Measurements from ENCODE around the gene SPTLC3. TPM values are rescaled to one million over a fixed set of nuclear protein-coding genes. Genes with fewer than 3 reads are reported as not detected.

SPTLC3 gene
- total RNA-seq, 1 experiment from 2014 or later, result 31.5 TPM

- CTCF ChIA-PET, result no interaction called here
These were observed 12.6 kb downstream of the SPTLC3 start for GRCh38 chr20:13021205-13021970.

GRCh38 chr20:13022401-13023155, 13.8 kb downstream of the SPTLC3 start:
- intact Hi-C loops (cut with micrococcal nuclease; ENCODE audit: unreplicated experiment), result no loop called here
- H3K4me3 Mint-ChIP-seq (ENCODE audit: unreplicated experiment), result no peak overlapping the region
- no peak for TF ChIP-seq CTCF (IDR thresholded peaks at IDR 0.05; ENCODE audit: insufficient read depth in 1 of 2, low read depth in 1 of 2, low read length in 1 of 2, severe bottlenecking in 1 of 2, unreplicated experiment in 1 of 2)
- Histone ChIP-seq H3K27me3 (replicated peaks; ENCODE audit: control insufficient read depth, insufficient read depth, low read length) (no peaks in the 10 kb centered on the region), H3K36me3 (ENCODE audit: control insufficient read depth, insufficient read depth, low read length) (peaks cover 3% of the 10 kb centered on the region), H3K4me3 (ENCODE audit: low read depth, low read length) (no peak overlapping the region), H3K4me1 (no peaks in the 10 kb centered on the region), H3K9me3 (peaks cover 13% of the 10 kb centered on the region)
- H3K36me3 Mint-ChIP-seq (ENCODE audit: insufficient read depth, unreplicated experiment), result peaks cover 30% of the 10 kb centered on the region
- peaks cover 13% of the 10 kb centered on the region for H3K4me1 Mint-ChIP-seq (ENCODE audit: low read depth, unreplicated experiment)
- H3K27me3 Mint-ChIP-seq (ENCODE audit: insufficient read depth, unreplicated experiment), result no peaks in the 10 kb centered on the region
- ChIA-PET POLR2A (no interaction called here), CTCF (no interaction called here)
- DNase-seq, result no peak
- H3K9me3 Mint-ChIP-seq (ENCODE audit: unreplicated experiment), result peaks cover 31% of the 10 kb centered on the region
- no peak overlapping the region for H3K27ac Mint-ChIP-seq (ENCODE audit: unreplicated experiment)
- BruUV-seq (replicated peaks), result no TSS peak

More at GRCh38 chr20:13021205-13021970, 12.6 kb downstream of the SPTLC3 start:
- H3K9me3 Mint-ChIP-seq (ENCODE audit: unreplicated experiment), result peaks cover 31% of the 10 kb centered on the region
- H3K9me3 ChIP-seq, result peaks cover 13% of the 10 kb centered on the region
- peaks cover 3% of the 10 kb centered on the region for H3K36me3 ChIP-seq (ENCODE audit: control insufficient read depth, insufficient read depth, low read length)
- H3K27ac Mint-ChIP-seq (ENCODE audit: unreplicated experiment), result no peak overlapping the region
- no peak overlapping the region for H3K4me3 ChIP-seq (ENCODE audit: low read depth, low read length)
- no peaks in the 10 kb centered on the region for H3K4me1 ChIP-seq
- no peak overlapping the region for H3K4me3 Mint-ChIP-seq (ENCODE audit: unreplicated experiment)
- H3K4me1 Mint-ChIP-seq (ENCODE audit: low read depth, unreplicated experiment), result peaks cover 13% of the 10 kb centered on the region
- no peaks in the 10 kb centered on the region for H3K27me3 ChIP-seq (replicated peaks; ENCODE audit: control insufficient read depth, insufficient read depth, low read length)
- peaks cover 30% of the 10 kb centered on the region for H3K36me3 Mint-ChIP-seq (ENCODE audit: insufficient read depth, unreplicated experiment)
- POLR2A ChIA-PET, result no interaction called here
- TF ChIP-seq CTCF (IDR thresholded peaks at IDR 0.05; ENCODE audit: insufficient read depth in 1 of 2, low read depth in 1 of 2, low read length in 1 of 2, severe bottlenecking in 1 of 2, unreplicated experiment in 1 of 2), result no peak
- BruUV-seq (replicated peaks), result no TSS peak
- H3K27me3 Mint-ChIP-seq (ENCODE audit: insufficient read depth, unreplicated experiment), result no peaks in the 10 kb centered on the region
- DNase-seq, result no peak
- intact Hi-C loops (cut with micrococcal nuclease; ENCODE audit: unreplicated experiment), result no loop called here

- Mint-ChIP-seq H3K27ac (ENCODE audit: unreplicated experiment) (no peak overlapping the region), H3K9me3 (ENCODE audit: unreplicated experiment) (peaks cover 31% of the 10 kb centered on the region), H3K4me1 (ENCODE audit: low read depth, unreplicated experiment) (peaks cover 15% of the 10 kb centered on the region), H3K27me3 (ENCODE audit: insufficient read depth, unreplicated experiment) (no peaks in the 10 kb centered on the region), H3K4me3 (ENCODE audit: unreplicated experiment) (no peak overlapping the region), H3K36me3 (ENCODE audit: insufficient read depth, unreplicated experiment) (peaks cover 24% of the 10 kb centered on the region)
- intact Hi-C loops (cut with micrococcal nuclease; ENCODE audit: unreplicated experiment), result no loop called here
- Histone ChIP-seq H3K4me3 (ENCODE audit: low read depth, low read length) (no peak overlapping the region), H3K36me3 (ENCODE audit: control insufficient read depth, insufficient read depth, low read length) (peaks cover 1% of the 10 kb centered on the region), H3K27me3 (replicated peaks; ENCODE audit: control insufficient read depth, insufficient read depth, low read length) (no peaks in the 10 kb centered on the region), H3K9me3 (peaks cover 13% of the 10 kb centered on the region), H3K4me1 (peaks cover 9% of the 10 kb centered on the region)
- DNase-seq, result no peak
- ChIA-PET POLR2A (no interaction called here), CTCF (no interaction called here)
- BruUV-seq (replicated peaks), result no TSS peak
- TF ChIP-seq CTCF (IDR thresholded peaks at IDR 0.05; ENCODE audit: insufficient read depth in 1 of 2, low read depth in 1 of 2, low read length in 1 of 2, severe bottlenecking in 1 of 2, unreplicated experiment in 1 of 2), result no peak
These were observed 15.8 kb downstream of the SPTLC3 start for GRCh38 chr20:13024596-13024995.
